HG03095 (cell line): Measurements from ENCODE around the gene FOXK2.
"Not testable (repeated sequence)": the region's sequence is repeated elsewhere in the genome, so short reads cannot be mapped to it uniquely, and the experiment has no call there.

Experiments used
- ATAC-seq: cut with Tn5 transposase; IDR thresholded peaks from one replicate; pipeline ENCODE4 v1.9.1; 2021; ENCODE audit warnings: moderate library complexity; ENCODE audit not compliant: unreplicated experiment

The FOXK2 gene

DNA sequence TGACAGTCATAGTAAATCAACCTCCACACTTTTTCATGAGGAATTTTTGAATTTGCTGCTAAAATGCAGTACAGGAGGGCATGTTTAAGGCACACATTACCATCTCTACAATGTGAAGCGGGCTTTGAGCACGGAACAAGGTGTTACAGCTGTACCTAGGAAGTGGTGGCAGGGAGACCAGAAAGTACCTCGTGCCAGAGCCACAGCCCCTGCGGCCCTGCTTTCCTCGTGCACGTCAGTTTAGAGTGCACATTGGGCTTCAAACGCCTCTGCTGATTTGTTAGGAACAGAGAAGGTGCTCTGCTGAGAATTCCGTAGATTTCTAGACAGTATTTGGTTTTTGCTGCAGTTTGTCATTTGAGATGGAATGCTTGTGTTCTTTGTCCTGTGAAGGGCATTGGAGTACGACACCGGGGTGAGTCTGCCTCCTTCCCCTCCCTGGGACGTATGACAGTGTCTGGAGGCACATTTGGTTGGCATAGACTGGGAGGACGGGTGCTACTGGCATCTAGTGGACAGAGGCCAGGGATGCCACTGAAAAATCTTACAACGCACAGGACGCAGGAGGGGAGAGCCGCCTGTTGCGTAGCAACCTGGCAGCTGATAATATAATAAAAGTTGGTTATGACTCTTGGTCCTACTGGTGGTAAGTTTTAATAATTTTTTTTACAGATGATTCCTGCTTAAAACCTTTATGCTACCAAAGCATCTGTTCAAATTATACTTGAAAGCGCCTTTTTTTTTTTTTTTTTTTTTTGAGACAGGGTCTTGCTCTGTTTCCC, 9.1 kb downstream of the FOXK2 start:
- no peak for ATAC-seq

DNA sequence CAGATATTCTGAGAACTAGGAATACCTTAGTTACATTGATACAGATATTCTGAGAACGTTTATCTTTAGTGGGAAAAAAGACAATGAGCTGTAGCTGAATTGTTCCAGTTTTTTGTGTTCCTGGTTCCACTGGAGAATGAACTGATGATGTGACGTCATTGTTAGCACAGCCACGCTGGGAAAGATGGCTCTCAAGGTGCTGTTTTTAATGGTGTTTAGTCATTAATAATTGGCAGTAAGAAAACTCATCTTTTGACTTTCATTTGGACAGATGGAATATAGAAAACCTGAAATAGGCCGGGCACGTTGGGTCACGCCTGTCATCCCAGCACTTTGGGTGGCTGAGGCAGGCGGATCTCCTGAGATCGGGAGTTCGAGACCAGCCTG, 10.4 kb downstream of the FOXK2 start:
- no peak for ATAC-seq

DNA sequence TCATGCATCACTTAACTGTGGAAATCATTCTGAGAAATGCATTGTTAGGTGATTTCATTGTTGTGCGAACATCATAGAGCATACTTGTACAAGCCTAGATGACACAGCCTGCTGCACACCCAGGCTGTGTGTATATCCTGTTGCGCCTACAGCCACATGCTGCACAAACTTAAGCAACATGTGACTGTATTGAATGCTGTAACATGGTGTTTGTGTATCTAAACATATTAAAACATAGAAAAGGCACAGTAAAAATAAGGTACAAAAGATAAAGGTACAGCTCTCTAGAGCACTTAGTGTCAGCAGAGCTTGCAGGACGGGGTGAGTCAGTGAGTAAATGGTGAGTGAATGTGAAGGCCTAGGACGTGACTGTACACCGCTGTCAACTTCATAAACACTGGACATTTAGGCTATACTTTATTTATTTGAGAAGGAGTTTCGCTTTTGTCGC, 11.9 kb downstream of the FOXK2 start:
- no peak for ATAC-seq

DNA sequence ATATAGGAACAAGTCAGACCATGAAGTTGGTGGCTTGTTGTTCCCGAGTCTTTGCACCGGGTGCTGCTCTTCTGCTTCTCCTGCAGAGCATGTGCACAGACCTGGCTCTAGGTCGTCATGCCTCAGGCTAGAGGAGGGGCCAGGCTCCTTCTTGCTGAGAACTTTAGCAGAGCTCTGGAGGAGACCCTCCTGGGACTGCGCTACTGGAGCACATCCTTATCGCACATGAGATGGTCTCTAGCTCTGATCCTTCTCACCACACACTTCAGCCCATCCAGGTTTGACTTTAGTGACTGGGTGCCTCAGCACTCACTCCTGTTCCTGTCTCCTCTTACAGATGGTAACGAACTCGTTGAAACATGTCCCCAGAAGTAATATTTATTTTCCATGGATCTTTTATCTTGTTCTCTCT, 14.9 kb downstream of the FOXK2 start:
- ATAC-seq: no peak

DNA sequence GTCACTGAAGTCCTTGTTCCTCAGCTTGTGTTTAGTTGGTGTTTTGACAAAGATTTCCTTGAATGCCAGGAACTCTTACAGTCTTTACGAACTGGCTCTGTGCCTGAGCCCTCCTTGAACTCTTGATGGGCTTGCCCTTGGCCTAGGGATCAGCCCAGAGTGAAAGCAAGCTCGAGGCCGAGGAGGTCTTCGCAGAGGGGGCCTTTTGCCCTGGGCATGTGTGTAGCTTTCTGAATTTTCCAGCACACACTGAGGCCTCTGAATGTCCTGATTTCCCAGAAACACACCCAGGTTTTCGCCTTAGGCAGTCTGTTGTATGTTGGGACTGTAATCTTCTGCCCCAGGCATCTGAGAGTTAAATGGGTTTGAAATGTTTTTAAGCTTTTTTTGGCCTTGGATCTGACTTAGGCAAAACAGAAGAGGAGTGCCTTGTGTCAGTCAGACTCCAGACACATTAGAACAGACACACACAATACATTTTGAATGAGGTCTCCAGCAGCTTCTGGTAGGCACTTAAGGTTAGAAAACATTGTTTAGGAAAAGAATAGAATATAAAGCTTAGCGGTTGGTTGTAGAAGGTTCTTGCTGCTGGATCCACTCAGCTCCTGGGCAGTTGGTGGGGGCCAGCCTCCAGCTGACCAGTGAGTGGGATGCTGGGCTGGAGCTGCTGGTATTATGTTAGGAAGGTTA, 17.1 kb downstream of the FOXK2 start:
- ATAC-seq: no peak

DNA sequence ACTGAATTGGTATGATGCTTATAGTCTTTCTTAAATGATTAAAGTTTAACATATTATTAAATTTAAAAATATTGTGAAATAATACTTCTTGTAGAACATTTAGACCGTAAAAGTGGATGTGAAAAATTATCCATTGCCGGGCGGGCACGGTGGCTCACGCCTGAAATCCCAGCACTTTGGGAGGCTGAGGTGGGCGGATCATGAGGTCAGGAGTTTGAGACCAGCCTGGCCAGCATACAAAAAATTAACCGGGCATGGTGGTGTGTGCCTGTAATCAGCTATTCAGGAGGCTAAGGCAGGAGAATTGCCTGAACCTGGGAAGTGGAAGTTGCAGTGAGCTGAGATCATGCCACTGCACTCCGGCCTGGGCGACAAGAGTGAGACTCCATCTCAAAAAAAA, 17.7 kb downstream of the FOXK2 start:
- ATAC-seq: not testable (repeated sequence)

DNA sequence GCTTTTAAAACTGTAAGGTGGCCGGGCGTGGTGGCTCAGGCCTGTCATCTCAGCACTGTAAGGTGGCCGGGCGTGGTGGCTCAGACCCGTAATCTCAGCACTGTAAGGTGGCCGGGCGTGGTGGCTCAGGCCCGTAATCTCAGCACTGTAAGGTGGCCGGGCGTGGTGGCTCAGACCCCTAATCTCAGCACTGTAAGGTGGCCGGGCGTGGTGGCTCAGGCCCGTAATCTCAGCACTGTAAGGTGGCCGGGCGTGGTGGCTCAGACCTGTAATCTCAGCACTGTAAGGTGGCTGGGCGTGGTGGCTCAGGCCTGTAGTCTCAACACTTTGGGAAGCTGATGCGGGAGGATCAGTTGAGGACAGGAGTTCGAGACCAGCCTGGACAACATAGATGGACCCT, 19.5 kb downstream of the FOXK2 start:
- not testable (repeated sequence) for ATAC-seq

DNA sequence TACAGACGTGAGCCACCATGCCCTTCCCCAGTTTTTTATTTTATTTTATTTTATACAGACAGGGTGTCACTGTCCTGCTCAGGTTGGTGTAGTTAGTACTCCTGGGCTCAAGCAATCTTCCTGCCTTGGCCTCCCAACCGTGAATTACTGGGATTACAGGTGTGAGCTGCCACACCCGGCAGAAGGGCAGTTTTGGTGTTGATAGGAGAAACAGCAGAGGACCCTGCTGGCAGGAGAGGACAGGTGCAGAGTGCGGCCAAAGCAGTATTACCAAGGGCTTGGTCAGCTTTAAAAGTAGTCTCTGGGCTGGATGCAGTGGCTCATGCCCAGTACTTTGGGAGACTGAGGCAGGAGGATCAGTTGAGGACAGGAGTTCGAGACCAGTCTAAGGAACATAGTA, 22.9 kb downstream of the FOXK2 start:
- no peak for ATAC-seq

DNA sequence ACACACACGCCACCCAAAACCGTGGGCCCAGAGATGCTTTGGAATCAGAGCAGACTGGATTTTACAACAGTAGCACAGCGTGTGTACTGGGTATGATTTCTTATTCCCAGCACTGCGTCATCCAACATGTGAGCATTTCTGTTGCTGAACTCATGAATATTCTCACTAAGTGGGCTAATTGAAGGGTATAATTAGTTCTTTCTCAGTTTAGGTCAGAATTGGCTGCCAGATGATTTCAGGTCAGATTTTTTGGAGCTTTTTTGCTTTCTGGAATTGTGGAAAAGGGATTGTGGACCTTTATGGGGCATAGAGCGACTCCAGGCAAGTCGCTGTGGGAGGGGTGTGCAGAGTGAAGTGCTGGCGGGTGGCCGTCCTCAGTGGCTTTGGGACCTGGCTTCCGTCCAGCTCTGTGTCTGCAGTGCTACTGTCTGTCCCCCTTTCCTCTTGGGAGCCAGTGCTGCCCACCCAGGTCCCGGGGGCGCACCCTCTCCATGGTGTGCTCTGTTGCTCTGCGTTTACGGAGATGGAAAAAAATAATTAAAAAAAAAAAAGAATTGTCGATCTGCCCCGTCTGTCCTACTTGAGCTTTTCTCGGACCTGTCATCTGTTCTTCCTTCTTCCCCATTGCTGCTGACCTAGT, 25.0 kb downstream of the FOXK2 start:
- no peak for ATAC-seq

DNA sequence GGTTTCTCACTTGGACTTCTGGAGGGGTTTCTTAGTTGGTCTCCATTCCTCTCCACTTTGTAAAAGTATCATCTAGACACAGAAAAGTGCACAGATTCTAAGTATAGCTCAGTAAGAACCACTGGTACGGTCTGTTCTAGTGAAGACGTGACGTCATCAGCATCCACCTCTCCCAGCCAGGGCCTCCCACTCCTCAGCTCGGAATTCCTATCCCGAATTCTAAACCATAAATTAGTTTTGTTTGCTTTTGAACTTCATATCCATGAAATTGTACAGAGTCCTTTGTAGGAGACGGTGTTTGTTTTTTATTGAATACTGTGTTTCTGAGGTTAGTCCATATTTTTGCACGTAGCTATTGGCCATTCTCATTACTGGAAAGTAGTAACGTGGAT, 25.5 kb downstream of the FOXK2 start:
- no peak for ATAC-seq

DNA sequence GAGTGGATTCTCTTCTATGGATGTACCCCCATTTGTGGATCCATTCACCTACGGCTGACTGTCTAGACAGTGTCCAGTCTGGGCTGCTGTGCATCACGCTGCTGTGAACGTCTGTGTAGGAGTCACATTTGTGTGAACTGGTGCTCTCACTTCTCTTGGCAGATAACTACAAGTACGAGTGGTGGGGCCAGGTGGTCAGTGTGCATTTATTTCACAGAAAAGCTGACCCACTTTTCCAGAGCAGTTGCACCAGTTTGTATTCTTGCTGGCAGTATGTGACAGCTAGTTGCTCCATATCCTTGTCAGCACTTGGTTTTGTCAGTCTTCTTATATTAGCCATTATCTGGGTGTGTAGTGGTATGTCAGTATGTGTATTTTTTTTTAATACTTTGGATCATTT, 28.4 kb downstream of the FOXK2 start:
- no peak for ATAC-seq

DNA sequence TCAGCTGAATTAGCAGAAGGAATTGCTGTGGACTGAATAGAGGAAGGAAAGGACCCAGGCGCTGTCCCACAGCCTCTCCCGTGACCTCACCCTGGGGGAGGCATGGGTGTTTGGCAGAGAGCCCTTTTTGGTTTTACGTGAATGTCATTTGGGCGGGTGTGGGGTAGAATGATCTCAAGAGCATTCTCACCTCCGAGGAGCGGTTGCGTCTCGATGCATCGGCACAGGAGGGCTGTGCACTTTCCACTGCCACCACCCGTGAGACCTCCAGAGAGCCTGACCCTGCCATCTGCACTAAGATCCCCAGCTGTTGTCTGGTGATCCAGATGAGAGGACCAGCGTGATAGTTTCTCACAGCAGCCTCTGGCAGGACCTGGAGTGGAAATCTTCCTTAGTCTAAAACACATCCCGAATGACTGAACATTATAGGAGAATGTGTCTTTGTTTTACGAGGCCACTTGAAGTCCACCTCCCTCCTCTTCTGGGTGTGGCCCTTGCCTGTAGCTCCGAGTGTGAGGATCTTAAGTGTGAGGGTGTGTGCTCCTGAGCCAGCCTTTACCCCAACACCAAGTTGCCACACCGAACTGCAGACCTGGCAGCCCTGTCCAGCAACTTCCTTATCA, 29.3 kb downstream of the FOXK2 start:
- ATAC-seq: no peak

DNA sequence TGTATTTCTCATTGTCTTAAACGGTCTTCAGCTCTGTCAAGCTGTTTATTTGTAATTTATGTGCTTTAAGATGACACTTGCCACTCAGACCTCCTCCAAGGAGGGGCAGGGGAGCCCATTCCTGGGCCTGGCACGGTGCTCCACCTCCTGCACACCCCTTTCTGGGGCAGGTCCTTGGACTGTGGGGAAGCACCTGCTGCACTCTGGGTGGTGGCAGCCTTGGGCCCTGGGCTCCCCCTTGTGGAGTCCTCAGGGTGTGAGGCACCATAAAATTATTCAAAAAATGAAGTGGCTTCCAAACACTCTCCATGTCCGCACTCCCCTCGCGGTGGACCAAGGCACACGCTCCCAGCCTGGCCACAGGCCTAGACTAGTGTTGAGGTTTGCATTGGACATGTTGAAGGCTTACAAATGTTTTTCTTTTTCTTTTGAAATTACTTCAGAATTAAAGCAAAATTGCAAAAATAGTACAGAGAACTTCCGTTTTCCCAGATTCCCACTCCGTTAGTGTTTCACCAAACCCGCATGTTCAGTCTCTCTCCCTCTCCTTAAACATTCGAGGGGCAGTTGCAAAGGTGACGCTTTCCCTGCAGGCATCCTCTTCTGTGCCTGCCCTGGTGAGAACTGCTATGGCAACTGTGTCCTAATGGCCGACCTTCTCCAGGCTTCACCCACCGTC, 32.4 kb downstream of the FOXK2 start:
- ATAC-seq: peak; percentile 85

DNA sequence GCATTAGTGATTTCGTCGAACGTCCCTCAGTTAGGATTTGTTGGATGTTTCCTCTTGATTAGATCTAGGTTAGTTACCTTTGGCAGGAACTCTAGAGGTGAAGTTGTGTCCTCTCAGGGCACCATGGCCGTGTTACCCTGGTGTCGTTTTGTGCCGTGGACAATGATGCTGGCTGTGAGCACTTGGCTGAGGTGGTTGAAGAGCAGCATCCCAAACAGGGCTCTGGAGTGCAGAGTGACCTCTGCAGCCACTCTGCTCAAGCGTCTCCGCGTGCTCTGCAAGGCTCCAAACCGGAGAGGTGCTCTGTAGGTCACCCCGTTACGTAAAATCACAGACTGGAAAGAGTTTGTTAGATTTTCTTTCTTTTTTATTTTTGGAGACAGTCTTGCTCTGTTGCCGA, 33.0 kb downstream of the FOXK2 start:
- ATAC-seq: no peak

DNA sequence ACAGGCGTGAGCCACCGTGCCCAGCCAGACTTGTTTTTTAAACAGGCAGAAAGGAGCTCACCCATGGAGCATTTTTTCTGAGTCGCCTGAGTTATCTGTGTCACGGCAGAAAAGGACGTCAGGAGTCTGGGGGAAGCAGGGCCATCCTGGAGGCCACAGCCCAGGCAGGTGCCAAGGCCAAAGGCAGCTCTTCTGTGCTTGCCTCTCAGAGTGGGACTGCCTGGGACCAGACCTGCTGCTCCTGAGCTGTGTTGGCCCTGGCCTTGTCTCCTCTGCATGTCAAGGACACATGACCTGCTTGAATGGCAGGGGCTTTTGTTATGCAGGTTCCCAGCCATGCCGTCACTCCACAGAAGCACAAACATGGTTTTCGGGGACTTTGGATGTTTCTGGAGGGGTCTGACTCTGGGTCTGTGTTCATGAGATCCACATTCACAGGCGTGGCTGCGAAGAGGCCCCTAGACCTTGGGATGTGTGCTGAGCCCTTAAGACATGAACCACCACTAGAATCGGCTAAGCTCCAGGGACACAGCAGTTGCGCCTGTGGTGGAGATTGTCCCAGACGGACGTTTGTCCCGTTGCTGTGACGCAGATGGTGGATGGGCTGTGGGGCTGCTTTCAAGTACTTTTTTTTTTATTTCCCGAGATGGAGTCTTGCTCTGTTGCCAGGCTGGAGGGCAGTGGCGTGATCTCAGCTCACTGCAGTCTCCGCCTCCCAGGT, 33.8 kb downstream of the FOXK2 start:
- ATAC-seq: no peak

DNA sequence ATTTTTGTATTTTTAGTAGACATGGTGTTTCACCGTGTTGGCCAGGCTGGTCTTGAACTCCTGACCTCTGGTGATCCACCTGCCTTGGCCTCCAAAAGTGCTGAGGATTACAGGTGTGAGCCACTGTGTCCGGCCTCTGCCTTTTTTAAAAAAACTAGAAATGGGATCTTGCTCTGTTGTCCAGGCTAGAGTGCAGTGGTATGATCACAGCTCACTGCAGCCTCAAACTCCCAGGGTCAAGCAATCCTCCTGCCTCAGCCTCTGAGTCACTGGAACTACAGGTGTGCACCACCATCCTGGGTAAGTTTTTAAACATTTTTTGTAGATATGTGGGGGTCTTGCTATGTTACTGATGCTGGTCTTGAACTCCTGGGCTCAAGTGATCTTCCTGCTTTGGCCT, 38.0 kb downstream of the FOXK2 start:
- ATAC-seq: not testable (repeated sequence)

DNA sequence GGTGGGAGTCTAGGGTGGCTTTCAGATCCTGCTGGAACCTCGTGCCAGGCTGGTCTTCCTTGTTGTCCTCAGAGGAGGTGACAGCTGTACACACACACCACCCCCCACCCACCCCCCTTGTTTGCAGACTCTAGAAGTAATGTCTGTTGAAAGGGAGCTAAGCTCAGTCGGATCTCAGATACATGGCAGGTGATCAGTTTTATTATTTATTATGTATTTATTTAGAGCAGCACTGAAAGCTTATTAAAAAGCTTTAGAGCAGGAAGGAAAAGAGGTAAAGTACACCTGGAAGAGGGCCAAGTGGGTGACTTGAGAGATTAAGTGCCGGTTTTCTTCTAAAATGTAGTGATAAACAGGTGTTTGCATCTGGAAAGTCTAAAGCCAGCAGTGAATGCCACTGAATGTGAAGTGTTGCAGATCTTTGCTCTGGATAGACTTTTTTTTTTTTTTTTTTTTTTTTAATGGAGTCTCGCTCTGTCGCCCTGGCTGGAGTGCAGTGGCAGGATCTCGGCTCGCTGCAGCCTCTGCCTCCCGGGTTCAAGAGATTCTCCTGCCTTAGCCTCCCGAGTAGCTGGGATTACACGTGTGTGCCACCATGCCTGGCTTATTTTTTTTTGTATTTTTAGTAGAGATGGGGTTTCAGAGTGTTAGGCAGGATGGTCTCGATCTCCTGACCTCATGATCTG, 40.2 kb downstream of the FOXK2 start:
- no peak for ATAC-seq

DNA sequence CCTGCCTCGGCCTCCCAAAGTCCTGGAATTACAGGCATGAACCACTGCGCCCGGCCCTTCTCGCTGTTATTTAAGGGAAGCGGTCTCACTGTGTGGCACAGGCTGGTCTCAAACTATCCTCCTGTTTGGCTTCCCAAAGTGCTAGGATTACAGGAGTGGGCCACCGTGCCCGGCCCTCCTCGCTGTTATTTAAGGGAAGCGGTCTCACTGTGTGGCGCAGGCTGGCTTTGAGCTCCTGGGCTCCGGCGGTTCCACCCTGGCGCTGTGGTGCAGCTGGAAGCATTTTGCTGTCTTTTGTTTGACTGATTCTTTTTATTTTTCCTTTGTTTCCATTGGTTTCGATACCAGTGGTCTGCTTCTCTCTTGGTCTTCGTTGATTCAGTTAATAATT, 40.7 kb downstream of the FOXK2 start:
- no peak for ATAC-seq

DNA sequence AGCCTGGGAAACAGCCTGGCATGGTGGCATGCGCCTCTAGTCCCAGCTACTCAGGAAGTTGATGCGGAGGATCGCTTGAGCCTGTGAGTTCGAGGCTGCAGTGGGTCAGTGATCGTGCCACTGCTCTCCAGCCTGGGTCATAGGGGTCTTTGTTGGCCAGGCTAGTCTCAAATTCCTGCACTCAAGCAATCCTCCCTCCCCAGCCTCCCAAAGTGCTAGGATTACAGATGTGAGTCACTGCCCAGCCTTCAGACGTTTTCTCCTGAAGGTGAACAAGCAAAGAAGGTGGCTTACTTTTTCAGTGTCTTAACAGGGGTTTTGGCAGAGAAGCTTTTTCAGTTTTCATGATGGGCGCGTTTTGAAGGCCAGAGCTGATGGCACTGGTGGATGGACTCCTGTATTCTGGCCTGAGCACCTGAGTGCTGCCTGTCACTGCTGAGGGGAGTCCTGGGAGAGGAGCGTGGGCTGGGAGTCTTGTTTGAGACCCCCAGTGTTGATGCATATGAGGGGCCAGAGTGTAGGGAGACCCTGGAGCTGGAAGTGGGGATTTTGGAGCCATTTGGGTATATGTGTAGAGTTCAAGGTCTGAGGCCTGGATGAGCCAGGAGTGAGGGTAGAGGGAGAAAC, 41.4 kb downstream of the FOXK2 start:
- ATAC-seq: no peak
